HG02885 (cell line): ENCODE measurements around the gene KATNAL2.
"Not testable (repeated sequence)": the region's sequence is repeated elsewhere in the genome, so short reads cannot be mapped to it uniquely, and the experiment has no call there.

Source experiments
- ATAC-seq: cut with Tn5 transposase; IDR thresholded peaks from one replicate; pipeline ENCODE4 v1.9.1; 2021; ENCODE audit warnings: mild to moderate bottlenecking; ENCODE audit not compliant: unreplicated experiment, poor library complexity

Gene KATNAL2

GRCh38 chr18:46920653-46921052 lies 3.3 kb downstream of the KATNAL2 start:
- no peak for ATAC-seq

GRCh38 chr18:46939337-46939963 lies 22.0 kb downstream of the KATNAL2 start:
- ATAC-seq, result no peak

GRCh38 chr18:46939998-46940571 lies 22.7 kb downstream of the KATNAL2 start:
- ATAC-seq, result no peak

- no peak for ATAC-seq
Observed at GRCh38 chr18:46942646-46943045, 25.2 kb downstream of the KATNAL2 start.

- ATAC-seq, result peak; percentile 96
Observed at GRCh38 chr18:46946656-46947282, 29.4 kb downstream of the KATNAL2 start.

- no peak for ATAC-seq
Observed at GRCh38 chr18:46950064-46950656, 32.8 kb downstream of the KATNAL2 start.

GRCh38 chr18:46953195-46953594 lies 35.8 kb downstream of the KATNAL2 start:
- ATAC-seq, result no peak

- no peak for ATAC-seq
Observed at GRCh38 chr18:46958209-46958608, 40.8 kb downstream of the KATNAL2 start.

GRCh38 chr18:46963656-46964578 lies 46.5 kb downstream of the KATNAL2 start:
- ATAC-seq, result not testable (repeated sequence)

GRCh38 chr18:46964579-46965293 lies 47.3 kb downstream of the KATNAL2 start:
- ATAC-seq, result not testable (repeated sequence)

- not testable (repeated sequence) for ATAC-seq
Observed at GRCh38 chr18:46966266-46966665, 48.9 kb downstream of the KATNAL2 start.

- ATAC-seq, result not testable (repeated sequence)
Observed at GRCh38 chr18:46969551-46969950, 52.1 kb downstream of the KATNAL2 start.

- ATAC-seq, result not testable (repeated sequence)
Observed at GRCh38 chr18:47019870-47020269, 102.5 kb downstream of the KATNAL2 start.

GRCh38 chr18:47020757-47021156 lies 103.4 kb downstream of the KATNAL2 start:
- not testable (repeated sequence) for ATAC-seq

GRCh38 chr18:47022821-47023220 lies 105.4 kb downstream of the KATNAL2 start:
- not testable (repeated sequence) for ATAC-seq

GRCh38 chr18:47023769-47024465 lies 106.5 kb downstream of the KATNAL2 start:
- not testable (repeated sequence) for ATAC-seq

GRCh38 chr18:47025557-47026174 lies 108.3 kb downstream of the KATNAL2 start:
- not testable (repeated sequence) for ATAC-seq

- not testable (repeated sequence) for ATAC-seq
Observed at GRCh38 chr18:47028738-47029137, 111.3 kb downstream of the KATNAL2 start.
